A673 (cell line): ENCODE data around the gene ADAMTS8.

Source experiments
- EZH2 ChIP-seq: fragments of 200-600 bp; sonication (generic); IDR thresholded peaks from 2 replicates; pipeline ENCODE4 v1.6.1; 2017; ENCODE audit warnings: borderline replicate concordance, low read depth, mild to moderate bottlenecking, mixed read lengths, antibody characterized with exemption, low read length; ENCODE audit not compliant: poor library complexity, severe bottlenecking
- TF ChIP-seq, protein P1 (sequence below): fragments of 300-800, 200-600 bp; sonication (generic); conservative IDR thresholded peaks from 2 replicates; pipeline ENCODE4 v1.5.1; 2017; ENCODE audit warnings: low read depth, mild to moderate bottlenecking, antibody characterized with exemption, low read length, moderate library complexity, mixed read lengths

DNA sequence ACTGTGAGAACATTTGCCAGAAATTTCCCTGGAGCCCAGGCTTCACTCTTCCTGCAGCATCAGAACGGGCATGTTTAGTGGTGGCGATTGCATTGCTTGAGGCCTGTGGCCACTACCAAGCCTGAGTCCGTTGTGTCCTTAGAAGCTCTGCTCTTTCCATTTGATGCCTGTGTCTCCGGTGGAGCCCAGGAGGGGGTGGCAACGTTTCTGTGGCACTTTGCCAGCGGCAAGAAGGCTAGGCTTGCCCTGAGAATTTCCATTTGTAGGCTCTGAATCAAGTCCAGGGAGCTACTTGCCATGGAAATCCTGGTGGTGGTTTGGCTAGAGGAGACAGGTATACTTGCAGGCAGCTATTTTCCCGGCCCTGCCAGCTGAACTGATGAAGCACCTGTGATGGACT lies 47.1 kb downstream of the ADAMTS8 start:
- TF ChIP-seq, protein P1, sequence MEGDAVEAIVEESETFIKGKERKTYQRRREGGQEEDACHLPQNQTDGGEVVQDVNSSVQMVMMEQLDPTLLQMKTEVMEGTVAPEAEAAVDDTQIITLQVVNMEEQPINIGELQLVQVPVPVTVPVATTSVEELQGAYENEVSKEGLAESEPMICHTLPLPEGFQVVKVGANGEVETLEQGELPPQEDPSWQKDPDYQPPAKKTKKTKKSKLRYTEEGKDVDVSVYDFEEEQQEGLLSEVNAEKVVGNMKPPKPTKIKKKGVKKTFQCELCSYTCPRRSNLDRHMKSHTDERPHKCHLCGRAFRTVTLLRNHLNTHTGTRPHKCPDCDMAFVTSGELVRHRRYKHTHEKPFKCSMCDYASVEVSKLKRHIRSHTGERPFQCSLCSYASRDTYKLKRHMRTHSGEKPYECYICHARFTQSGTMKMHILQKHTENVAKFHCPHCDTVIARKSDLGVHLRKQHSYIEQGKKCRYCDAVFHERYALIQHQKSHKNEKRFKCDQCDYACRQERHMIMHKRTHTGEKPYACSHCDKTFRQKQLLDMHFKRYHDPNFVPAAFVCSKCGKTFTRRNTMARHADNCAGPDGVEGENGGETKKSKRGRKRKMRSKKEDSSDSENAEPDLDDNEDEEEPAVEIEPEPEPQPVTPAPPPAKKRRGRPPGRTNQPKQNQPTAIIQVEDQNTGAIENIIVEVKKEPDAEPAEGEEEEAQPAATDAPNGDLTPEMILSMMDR: 0 out of 2 replicates have a peak, but pooled peaks have one; percentile 14
- TF ChIP-seq EZH2: no peak
